Germinal center (tissue), 1 donor: ENCODE data around the gene LARP4B.

Source experiments
- DNase-seq: peaks from one replicate; pipeline ENCODE4 v3.0.0; 2012; ENCODE audit warnings: mixed read lengths, low spot score

Gene LARP4B

DNA sequence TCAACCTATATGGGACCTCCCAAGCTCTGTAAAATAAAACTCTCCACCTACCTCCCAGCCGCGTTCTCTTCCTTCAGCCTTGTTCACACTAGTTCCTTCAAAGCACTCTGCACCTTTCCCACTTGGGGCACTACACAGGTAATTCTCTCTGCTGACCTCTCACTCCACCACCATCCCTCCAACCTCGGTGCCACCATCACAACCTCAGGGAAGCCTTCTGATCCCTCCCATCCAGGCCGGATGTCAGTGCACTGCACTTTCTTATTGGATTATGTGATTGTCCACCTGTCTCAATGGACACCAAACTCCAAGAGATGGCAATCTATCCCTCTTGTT is 7.0 kb downstream of the LARP4B start:
- no peak for DNase-seq

DNA sequence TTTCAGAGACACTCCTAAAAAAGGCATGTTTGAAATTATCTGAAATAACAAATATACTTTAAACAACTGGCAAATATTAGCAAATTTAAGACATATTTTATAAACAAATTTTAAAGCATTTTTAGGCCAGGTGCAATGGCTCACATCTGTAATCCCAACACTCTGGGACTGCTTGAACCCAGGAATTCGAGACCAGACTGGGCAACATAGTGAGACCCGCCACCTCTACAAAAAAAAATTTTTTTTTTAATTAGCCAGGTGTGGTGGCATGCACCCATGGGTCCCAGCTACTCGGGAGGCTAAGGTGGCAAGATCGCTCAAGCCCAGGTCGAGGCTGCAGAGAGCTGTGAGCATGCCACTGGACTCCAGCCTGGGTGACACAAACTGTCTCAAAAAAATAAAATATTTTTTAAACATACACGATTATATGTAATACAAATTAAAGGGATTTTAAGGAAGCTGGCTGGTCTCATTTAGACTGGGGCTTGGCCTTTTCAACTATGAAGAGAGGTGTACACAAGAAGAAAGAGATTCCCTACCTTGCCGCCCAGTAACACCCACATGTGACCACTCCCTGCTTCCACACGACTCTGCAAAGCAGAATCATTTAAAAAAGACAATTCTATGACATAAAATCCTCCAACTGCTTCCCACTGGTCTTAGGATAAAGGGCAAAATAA is 7.5 kb downstream of the LARP4B start:
- DNase-seq: no peak

DNA sequence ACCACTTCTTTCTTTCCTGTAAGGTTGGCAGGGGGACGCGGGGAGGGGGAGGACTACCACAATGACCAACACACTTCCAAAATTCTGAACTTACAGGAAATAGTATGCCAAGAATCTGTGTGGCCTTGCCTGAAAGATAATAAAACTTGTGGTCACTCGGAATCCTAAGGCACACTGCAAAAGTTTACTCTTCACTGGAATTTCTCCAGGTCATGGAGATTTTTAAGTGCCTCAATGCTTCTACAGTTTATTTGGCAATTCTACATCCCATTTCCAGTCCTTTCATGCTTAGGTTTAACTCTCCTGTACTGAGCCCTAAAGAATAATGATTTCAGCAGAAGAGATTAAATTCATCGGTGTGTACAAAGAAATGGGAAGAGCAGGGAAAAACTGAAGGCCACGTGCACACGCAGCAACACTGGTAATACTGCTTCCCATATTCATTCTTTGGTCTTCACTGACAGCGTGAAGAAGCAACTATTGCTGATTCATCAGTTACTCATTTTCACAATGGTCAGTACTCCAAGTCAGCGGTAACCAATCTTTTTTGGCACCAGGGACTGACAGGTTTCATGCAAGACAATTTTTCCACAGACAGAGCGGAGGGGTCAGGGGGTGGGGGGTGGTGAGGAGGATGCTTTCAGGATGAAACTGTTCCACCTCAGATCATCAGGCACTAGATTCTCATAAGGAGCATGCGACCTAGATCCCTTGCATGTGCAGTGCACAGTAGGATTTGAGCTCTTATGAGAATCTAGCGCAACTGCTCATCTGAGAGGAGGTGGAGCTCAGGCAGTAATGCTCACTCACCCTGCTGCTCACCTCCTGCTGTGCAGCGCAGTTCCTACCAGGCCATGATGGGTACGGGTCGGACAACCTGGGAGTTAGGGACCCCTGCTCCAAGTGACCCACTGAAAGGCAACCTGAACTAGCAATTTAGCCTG is 9.8 kb downstream of the LARP4B start:
- no peak for DNase-seq

DNA sequence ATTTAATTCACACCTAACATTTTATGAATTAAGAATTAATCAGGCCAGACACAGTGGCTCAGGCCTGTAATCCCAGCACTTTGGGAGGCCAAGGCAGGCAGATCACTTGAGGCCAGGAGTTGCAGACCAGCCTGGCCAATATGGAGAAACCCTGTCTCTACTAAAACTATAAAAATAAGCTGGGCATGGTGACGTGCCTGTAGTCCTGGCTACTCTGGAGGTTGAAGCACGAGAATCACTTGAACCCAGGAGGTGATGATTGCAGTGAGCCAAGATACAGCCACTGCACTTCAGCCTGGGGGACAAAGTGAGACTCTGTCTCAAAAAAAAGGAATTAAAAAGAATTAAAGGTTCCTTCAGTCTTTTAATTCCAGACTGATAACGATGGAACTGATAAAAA is 11.1 kb downstream of the LARP4B start:
- no peak for DNase-seq

DNA sequence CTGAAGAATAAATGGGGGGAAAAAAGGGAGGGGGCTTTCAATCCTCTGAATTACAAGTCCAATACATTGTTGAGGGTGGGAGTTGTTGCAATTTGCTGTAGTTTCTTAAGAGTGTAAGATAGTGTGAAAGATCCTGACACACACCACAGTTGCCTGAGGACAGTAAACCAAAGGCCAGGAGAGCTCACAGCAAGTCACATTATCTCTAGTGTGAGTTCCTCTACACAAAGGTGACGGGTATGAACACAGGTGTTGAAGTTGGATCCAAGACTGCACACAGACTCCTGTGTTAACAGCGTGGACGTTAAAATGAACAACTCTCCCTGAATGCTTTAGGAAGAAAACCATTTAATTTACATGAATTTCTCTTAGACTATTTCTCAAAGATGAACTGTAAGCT is 12.0 kb downstream of the LARP4B start:
- DNase-seq: no peak

DNA sequence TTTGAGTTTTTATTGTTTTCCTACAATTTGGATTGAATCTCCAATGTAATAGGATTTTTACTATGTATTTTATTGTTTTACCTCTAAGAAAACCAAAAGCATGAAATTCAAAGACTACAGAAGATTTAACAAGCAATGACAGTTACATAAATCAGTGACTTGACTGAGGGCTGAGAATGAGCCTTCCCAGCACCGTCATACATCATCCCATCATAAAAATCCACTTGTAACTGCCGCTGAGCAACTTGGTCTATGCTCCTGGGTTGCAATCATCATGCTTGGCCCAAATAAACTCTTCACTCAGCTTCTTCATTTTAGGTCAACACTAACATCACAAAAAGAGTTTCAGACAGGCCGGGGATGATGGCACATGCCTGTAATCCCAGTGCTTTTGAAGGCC is 13.5 kb downstream of the LARP4B start:
- no peak for DNase-seq

DNA sequence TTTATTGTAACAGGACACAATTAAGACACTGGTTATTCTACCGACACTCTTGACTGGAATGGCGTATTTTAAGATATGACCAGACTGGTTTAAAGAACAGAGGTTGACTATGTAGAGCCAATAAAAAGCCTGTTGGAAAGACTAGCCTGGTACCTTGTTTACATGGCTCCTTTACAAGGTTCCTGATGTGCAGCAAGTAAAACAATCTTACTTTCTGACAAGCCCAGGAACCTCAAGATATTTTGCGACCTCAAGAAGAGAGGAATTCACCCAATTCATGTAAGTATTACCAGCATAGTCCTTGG is 14.1 kb downstream of the LARP4B start:
- DNase-seq: no peak

DNA sequence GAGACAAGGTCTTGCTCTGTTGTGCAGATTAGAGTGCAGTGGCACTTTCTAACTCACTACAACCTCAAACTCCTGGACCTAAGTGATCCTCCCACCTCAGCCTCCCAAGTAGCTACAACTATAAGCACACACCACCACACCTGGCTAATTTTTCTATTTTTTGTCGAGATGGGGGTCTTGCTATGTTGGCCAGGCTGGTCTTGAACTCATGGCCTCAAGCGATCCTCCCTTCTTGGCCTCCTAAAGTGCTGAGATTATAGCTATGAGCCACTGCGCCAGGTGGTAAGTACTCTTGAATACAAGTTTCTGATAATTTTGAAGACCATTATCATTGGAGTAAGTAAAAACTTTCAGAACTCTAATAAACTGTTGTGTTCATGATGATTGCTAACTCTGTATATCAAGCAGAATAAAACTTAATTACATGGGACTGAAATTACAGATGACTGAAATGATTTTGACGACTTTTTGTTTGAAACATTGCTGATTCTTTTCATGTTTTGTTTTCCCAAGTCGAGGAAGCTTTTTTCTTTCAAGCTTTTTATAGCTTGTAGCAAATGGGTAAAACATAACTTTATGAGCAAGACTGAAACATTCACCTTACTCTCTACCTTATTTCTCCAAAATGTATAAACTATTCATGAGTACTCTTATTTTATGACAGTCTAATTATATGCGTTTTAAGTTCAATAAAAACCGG is 14.6 kb downstream of the LARP4B start:
- DNase-seq: no peak

DNA sequence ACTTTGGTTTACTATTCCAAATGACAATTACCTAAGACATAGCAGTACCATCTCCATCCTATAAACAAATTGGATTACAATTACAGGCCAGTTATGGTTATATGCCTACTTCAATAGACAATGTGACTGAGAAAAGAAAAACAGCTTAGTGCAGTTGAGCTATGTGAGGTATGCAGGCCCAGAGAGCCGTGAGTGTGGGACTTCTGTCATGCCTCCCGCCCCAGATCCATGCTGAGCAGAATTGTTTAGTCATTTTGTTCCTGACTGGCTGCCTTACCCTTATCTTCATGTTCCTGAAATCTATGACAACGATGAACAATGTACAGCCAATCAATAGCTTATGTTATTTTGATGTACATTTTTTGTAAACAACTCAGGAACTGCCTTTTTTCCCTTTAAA is 21.7 kb downstream of the LARP4B start:
- no peak for DNase-seq

DNA sequence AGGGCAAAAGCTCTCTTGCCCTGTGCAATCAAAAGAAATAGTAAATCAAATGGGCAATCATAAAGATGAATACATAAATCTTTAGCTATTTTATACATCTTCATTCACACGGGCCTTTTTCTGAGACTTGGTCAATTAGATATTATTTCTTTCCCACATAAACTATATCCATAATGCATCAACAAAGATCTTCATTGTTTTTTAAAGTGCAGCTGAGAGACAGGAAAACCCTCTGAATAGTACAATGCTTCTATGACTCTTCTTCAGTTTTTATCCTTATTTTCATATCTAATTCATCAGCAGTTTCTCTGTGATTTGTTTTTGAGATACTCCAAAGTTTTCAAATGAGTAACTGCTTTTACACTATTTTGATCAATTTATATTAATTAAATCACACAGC is 25.5 kb downstream of the LARP4B start:
- no peak for DNase-seq

DNA sequence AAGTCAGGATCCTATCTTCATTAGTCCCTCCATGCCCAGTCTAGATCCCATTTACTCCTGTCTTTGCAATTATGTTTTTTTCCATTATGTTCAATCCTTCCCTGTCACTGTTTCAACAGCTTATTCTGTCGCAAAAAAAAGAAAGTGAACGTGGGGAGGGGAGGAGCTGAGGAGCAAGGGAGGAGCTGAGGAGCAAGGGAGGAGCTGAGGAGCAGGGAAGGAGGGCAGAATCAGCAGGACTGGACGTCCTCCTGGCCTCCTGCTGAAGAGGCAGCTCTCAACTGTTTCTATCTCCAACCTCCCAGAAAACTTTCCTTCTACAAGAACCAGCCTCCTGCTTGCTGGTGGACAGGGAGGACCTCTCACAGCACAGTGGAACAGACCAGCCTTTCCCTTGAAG is 26.0 kb downstream of the LARP4B start:
- no peak for DNase-seq

DNA sequence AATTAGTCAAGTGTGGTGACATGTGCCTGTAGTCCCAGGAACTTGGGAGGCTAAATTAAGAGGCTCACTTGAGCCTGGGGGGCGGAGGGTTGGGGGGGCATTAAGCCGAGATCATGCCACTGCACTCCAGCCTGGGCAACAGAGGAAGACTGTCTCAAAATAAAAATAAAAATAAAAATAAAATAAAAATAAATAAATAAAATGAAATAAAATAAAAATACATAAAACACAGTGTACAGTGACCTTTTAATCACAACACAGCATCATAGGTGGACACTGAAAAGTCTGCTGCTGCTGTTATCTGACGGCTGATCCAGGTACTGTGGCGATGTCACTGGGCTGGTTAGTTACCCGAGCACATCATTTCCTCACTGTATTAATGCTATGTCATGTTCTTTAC is 27.1 kb downstream of the LARP4B start:
- no peak for DNase-seq

DNA sequence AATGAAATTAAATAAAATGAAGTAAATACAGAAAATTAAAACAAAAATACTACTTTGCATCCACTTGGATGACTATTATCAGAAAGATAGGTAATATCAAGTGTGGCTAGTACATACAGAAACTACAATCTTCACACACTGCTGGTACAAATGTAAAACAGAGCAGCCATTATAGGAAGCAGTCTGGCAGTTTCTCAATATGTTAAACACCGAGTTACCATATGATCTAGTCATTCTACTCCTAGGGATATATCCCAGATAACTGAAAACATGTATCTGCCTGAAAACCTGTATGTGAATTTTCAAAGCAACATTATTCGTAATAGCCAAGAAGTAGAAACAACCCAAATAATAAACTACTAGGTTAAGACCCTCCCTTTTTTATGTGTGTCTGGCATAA is 33.4 kb downstream of the LARP4B start:
- DNase-seq: no peak

DNA sequence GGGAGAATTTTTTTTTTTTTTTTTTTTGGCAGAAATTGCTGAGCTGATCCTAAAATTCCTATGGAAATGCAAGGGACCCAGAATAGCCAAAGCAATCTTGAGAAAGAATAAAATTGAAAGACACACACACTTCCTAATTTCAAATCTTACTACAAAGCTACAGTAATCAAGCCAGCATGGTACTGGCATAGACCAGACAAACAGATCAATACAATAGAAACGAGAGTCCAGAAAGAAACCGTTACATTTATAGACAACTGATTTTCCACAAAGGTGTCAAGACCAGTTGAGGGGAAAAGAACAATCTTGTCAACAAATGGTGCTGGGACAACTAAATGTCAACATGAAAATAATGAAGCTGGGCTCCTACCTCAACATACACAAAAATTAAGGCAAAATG is 34.5 kb downstream of the LARP4B start:
- no peak for DNase-seq

DNA sequence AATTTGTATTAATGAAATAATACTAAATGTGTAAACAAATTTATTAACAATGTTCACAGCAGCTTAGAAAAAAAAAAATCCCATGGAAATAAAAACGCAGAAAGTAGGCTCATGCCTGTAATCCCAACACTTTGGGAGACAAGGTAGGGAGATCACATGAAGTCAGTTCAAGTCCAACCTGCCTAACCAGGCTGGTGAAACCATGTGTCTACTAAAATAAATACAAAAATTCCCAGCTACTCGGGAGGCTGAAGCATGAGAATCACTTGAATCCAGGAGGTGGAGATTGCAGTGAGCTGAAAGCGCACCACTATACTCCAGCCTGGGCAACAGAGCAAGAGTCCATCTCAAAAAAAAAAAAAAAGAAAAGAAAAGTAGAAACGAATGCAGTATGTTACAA is 36.2 kb downstream of the LARP4B start:
- DNase-seq: no peak

DNA sequence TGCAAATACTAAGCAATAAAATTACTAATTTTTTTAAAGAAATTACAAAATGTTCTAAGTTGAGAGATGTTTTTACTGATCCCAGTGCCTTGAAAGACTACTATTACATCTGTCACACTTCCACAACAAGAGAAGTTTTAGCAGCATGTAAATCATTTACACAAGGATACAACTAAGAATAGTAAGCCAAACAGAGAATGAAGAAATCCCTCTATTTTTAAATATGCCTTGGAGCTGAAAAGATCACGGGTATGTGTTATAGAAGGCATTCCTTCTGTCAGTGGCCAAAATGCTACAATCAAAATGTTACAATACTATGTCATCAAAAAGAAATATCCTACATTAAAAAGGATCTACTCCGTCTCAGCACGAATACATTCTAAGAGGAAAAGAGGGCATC is 52.6 kb downstream of the LARP4B start:
- DNase-seq: no peak

DNA sequence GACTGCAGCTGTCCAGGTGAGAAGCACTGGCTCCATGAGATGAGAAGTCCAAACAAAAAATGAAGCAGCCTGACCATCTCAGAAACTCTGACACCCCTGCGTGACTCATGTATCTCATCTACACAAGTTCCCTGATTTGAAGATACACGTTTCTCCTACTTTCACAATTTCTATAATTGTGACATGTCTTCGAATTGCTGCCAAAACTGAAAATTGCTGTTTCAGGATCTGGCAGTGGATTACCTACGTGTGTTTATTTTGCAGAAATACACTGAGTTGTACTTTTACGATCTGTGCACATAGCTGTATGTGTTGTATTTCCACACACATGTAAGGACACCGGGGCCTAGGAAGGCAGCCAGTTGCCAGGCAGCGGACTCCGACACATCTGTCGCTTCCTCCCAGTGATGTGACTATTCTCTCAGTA is 53.2 kb downstream of the LARP4B start:
- DNase-seq: no peak

DNA sequence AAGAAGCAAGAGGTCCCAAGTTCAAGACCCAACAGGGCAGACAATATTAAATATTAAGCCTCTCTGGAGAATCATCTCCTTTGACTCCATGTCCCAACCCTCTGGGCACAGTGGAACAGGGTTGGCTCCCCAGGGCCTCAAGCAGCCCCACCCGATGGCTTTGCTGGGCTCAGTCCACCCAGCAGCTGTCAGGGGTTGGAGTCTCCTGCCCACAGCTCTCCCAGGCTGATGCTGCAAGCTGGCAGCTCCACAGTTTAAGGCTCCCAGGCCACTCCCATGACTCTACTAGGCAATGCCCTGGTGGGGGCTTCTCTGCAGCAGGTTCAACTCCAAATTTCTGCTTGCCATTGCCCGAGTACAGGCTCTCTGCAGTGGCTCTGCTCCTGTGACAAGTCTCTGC is 55.1 kb downstream of the LARP4B start:
- DNase-seq: no peak

DNA sequence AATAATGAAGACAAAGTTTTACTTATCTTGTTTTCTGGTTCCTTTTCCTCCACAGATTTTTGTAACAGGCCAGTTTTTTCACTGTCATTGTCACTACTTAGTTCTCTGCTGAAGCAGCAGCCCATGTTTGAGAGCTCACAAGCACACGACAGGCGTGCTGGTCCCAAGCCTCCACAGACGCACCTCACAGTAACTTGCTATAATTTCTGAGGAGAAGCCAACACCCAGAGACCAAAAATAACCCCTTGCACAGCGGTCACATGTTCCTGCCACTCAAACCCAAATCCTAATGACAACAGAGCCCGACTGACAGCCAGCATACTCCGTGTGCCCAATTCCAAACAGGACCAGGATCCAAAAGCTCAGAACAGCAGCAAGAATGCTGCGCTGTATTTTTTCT is 58.5 kb downstream of the LARP4B start:
- no peak for DNase-seq

DNA sequence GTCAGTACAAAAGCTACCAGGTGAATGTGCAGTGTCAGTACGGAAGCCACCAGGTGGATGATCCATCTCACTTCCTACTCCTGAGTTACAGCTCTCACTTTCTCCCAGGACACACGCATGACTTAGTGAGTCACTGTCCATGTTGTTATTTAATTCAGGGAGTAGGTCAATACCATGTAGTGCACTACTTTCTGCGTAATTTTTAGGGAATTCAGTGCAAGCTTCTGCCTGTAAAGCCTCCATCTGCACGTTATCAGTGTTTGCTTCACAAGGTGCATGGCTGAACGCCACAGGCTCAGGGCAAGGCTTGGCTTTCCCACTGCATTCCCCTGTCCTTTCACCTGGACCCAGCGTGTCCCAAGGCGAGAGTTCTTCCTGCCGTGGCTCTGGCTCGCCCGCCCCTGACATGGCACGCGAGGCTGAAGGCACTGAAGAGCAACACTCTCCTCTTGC is 59.5 kb downstream of the LARP4B start:
- no peak for DNase-seq

DNA sequence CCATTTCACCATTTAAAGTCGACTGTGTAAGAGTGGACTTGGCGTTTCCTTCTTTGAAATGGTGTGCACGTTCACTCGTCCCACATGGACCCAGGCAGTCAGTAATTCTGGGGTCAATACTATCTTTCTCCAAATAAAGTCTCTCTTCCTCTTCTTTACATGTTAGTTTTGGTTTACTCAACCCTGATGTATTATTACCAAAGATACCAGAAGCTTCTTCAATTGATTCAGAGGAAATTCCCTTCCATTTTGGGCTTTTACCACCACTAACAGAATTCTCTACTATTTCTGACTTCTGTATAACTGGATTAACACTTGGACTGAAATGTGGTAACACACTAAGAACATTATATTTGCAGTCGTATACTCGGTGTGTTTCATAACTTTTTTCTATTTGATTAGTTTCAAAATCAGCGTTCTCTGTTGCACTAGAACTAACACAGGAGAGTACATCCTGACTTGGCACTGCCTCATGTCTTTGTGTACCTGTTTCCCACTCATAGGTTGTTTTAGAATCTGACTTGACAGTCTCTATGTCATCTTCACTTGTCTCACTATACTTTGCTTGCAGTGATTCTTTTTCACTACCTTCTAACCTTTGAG is 60.8 kb downstream of the LARP4B start:
- DNase-seq: no peak

DNA sequence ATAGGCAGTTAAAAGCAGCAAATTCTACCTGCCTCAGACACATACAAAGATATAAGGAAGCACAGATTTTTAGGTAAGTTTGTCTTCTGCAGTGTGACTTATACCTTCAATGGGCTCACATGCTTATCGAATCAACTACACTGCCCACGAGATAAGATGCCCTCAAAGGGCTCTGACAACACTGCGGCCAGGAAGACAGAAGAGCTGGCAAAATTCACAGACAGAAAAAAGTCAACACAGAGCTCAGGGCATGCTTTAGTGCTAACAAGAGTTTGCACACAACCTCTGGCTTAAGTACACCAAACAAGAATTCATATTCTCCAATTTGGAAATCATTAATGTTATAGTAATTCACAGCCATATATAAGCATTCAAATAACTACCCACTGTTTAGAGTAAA is 62.3 kb downstream of the LARP4B start:
- no peak for DNase-seq

DNA sequence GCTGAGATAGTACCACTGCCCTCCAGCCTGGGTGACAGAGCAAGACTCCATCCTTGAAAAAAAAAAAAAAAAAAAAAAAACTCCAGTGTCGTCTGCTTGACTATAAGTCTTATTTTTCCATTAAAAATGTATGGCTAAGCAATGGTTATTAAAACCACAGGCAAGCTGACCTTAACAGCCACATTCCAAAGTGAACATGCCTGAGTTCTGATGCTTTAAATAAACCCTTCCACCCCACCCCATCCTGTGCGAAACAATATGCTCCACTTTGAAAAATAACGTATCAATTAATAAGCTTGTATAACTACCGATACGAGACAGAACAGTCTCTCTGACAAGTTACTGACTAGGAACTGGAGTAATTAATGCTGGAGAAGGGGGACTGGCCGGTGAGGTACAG is 63.7 kb downstream of the LARP4B start:
- no peak for DNase-seq
